ENCODE measurements around the gene MASP2.
"Not testable (repeated sequence)": the region's sequence is repeated elsewhere in the genome, so short reads cannot be mapped to it uniquely, and the experiment has no call there.

Gene MASP2

GRCh38 chr1:11058595-11059154 is 11.6 kb upstream of the MASP2 start:
- in situ Hi-C loops (cut with MboI; ENCODE audit: low sequenced_read_pairs), result no loop called here

DNA sequence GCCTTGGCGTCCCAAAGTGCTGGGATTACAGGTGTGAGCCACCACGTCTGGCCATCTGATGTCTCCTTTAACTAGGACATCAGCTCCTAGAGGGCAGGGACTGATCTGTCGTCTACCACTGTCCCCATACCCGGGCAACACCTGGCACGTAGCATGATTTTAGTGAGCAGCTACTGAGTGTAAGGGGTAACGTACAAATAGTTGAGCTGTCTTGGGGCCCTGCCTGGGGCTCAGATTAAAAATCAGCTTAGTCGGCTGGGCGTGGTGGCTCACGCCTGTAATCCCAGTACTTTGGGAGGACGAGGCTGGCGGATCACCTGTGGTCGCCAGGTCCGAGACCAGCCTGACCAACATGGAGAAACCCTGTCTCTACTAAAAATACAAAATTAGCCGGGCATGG is 11.0 kb upstream of the MASP2 start:
- in situ Hi-C loops (cut with MboI; ENCODE audit: low sequenced_read_pairs), result no loop called here

GRCh38 chr1:11057477-11057876 is 10.4 kb upstream of the MASP2 start:
- in situ Hi-C loops (cut with MboI; ENCODE audit: low sequenced_read_pairs), result no loop called here

GRCh38 chr1:11056504-11056903 is 9.5 kb upstream of the MASP2 start:
- in situ Hi-C loops (cut with MboI; ENCODE audit: low sequenced_read_pairs), result no loop called here

GRCh38 chr1:11055676-11056075 is 8.6 kb upstream of the MASP2 start:
- in situ Hi-C loops (cut with MboI; ENCODE audit: low sequenced_read_pairs), result no loop called here

DNA sequence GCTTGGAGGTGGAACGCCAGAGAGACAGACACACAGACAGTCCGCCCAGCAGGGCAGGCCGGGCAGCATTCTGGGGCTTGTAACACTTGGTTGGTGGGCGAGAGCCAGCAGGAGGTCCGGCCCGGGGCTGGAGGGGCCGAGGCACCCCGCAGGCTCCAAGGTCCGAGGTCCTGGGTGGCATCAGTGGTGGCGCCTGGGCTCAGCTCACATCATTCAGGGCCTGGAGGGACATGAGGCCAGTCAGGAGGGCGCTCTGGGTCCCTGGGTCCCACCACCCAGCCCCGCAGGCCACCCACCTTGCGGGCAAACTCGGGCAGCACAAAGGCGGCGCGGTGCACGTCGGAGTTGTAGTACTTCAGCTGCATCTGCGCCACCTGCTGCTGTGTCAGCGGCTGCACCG is 7.6 kb upstream of the MASP2 start:
- in situ Hi-C loops (cut with MboI; ENCODE audit: low sequenced_read_pairs), result no loop called here

- in situ Hi-C loops (cut with MboI; ENCODE audit: low sequenced_read_pairs), result no loop called here
These were observed 7.1 kb upstream of the MASP2 start for GRCh38 chr1:11054181-11054580.

DNA sequence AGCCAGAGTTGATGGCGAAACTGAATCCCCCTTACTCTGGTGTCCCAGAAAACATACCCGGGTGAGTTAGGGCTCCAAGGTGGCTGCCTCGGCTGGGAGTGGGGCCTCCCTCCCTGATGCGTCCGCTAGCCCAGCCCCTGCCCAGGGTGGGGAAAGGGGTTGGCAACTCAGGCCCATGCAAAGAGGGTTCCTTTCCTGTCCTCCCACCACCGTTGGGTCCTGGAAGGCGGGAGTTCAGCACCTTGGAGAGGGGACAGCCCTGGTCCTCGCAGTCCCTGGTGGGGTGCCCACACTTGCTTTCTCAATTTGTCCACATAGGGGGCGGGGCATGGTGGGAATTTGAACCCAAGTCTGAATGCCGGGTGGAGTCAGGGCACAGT is 6.7 kb upstream of the MASP2 start:
- in situ Hi-C loops (cut with MboI; ENCODE audit: low sequenced_read_pairs), result no loop called here

DNA sequence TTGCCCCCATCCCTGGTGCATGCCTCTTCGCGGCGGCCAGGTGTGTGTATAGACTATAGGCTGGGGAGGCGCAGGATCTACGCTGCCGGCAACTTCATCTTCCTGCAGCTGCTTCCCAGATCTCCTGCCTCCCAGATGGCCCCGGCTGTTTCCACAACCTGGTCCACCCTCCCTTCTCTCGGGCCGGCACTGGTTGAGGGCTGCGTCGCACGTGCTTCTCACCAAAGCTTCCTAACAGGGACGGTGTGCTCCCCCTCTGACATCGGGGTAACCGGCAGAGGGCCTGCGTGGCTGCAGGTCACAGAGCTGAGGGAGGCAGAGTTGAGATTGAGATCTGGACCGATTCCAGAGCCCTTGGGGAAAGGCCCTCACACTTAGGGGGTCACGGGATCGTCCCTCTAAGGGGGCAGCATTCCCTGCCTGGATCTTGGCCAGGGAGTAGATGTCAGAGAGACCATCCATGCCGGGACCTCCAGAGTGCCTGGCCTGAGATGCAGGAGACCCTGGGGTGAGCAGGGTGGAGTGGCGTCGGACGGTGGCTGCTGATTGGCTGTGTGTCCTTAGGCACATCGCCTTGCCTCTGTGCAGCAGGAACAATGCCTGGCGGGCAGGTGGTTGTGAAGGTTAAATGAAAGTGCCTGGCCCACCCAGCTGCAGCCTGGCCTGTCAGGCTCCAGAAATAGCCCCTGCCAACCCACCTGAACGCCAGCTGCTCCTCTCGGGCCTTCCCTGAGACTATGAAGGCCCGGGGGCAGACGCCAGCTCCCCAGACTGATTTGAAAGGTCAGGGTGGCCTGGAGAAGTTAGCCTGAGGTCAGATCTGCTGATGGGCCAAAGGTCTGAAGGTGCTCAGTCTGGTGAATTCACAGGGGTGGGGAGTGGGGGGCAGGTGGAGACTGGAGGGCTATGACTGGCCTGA is 6.1 kb upstream of the MASP2 start:
- in situ Hi-C loops (cut with MboI; ENCODE audit: low sequenced_read_pairs), result no loop called here

DNA sequence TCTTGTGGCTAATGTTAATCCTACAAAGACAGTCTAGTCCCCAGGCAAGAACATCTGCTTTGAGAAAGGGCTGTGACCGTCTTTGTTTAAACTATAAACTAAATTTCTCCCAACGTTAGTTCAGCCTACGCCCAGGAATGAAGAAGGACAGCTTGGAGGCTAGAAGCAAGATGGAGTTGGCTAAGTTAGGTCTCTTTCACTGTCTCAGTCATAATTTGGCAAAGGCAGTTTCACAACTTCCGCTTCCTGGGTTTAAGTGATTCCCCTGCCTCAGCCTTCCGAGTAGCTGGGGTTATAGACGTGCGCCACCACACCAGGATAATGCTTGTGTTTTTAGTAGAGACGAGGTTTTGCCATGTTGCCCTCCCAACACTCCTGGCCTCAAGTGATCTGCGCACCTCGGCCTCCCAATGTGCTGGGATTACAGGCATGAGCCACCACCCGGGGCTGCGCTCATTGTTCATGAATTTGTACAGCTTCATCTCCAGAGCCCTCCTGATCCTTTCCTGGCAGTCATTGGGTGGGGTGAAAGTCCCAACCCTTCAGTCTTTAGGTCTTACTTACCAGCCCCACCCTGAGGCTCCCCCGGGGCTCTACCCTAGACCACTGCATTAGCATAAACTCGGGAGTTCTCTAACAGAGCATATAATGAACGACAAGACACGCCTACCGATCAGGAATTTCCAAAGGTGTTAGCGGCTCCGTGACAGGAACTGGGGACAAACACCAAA is 4.9 kb upstream of the MASP2 start:
- in situ Hi-C loops (cut with MboI; ENCODE audit: low sequenced_read_pairs), result no loop called here

DNA sequence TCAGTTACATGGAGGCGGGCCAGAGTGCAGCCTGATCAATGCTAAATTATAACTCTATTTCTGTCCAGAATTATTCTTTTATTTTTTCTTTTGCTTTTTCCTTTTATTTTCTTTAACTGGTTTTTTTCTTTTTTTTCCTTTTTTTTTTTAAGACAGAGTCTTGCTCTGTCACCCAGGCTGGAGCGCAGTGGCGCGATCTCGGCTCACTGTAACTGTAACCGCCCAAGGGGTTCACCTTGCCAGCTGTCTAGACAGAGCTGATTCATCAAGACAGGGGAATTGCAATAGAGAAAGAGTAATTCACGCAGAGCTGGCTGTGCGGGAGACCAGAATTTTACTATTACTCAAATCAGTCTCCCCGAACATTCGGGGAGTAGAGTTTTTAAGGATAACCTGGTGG is 4.1 kb upstream of the MASP2 start:
- in situ Hi-C loops (cut with MboI; ENCODE audit: low sequenced_read_pairs), result not testable (repeated sequence)

GRCh38 chr1:11046270-11046566 is 821 bp downstream of the MASP2 start:
- in situ Hi-C loops (cut with MboI; ENCODE audit: low sequenced_read_pairs), result no loop called here

GRCh38 chr1:11045428-11046269 is 1.4 kb downstream of the MASP2 start:
- in situ Hi-C loops (cut with MboI; ENCODE audit: low sequenced_read_pairs), result no loop called here

- in situ Hi-C loops (cut with MboI; ENCODE audit: low sequenced_read_pairs), result no loop called here
These were observed 2.1 kb downstream of the MASP2 start for GRCh38 chr1:11044849-11045427.

- in situ Hi-C loops (cut with MboI; ENCODE audit: low sequenced_read_pairs), result no loop called here
These were observed 2.8 kb downstream of the MASP2 start for GRCh38 chr1:11044086-11044848.

DNA sequence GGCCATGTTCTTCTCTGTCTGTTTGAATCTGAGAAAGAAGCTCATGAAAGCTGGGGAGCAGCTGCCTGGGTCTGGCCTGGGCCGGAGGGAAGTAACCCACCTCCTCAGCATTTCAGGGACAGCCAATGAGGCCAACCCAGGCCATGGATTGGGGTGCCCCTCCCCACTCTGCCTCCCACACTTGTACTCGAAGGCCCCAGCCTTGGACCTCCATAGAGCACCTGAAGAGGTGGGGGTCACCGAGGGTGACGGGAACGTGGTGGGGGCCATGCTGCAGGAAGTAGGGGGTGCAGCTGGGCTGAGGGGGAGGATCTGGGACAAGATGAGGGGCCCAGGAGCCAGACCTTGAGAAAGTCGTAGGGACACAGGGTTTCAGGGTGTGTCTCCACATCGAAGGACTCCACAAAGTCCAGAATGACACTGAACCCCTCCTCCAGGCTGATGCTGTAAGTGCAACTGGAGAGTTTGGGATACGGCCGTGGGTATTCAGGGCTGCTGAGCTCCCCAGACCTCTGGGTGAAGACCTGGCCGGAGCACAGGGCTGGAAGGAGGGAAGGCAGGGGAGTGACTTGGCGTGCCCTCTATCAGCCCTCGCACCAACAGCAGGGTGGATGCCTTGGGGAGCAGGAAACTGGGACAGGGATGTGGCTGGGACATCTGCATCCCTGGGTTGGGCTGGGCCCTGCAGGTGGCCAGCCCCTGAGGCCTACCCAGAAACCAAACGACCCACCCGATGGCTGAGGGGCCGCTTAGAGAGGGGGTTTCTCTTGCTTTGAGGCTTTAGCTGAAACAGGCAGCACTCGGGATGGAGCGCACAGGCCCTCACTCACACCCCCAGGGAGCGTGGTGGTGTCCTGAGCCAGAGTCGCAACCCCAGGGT is 3.8 kb downstream of the MASP2 start:
- in situ Hi-C loops (cut with MboI; ENCODE audit: low sequenced_read_pairs), result no loop called here

DNA sequence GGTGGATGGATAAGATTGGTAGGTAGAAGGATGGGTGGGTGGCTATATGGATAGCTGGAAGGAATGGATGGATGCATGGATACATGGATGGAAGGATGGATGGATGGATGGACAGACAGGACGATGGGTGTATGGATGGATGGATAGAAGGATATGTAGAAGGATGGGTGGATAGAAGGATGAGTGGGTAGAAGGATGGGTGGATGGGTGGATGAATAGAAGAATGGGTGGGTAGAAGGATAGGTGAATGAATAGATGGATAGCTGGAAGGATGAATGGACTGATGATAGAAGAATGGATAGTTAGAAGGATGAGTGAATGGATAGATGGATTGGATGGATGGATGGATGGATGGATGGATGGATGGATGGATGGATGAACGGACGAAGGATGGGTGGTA is 5.0 kb downstream of the MASP2 start:
- in situ Hi-C loops (cut with MboI; ENCODE audit: low sequenced_read_pairs), result no loop called here

DNA sequence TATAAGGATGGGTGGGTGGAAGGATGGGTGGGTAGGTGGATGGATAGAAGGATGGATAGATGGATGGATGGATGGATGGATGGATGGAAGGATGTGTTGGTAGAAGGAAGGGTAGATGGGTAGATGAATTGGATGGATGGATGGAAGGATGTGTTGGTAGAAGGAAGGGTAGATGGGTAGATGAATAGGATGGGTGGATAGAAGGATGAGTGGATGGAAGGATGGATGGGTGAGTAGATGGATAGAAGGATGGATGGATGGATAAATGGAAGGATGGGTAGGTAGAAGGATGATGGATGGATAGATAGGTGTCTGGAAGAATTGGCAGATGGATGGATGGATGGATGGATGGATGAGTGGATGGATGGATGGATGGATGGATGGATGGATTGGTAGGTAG is 6.0 kb downstream of the MASP2 start:
- in situ Hi-C loops (cut with MboI; ENCODE audit: low sequenced_read_pairs), result no loop called here

GRCh38 chr1:11040105-11040429 is 7.0 kb downstream of the MASP2 start:
- in situ Hi-C loops (cut with MboI; ENCODE audit: low sequenced_read_pairs), result not testable (repeated sequence)

All from hTERT RPE-1 (cell line).